ENCODE results near the gene KIAA1958.

GRCh38 chr9:112462855-112463254 is 23.8 kb upstream of the KIAA1958 start:
- TF ChIP-seq CTCF (IDR thresholded peaks at IDR 0.05): no peak
- TF ChIP-seq POLR2A (IDR thresholded peaks at IDR 0.05): no peak
- TF ChIP-seq POLR2AphosphoS5 (IDR thresholded peaks at IDR 0.05): no peak

Measured in breast epithelium (tissue), 3 donors.